Measurements from ENCODE around the gene CRKL.

CRKL gene

DNA sequence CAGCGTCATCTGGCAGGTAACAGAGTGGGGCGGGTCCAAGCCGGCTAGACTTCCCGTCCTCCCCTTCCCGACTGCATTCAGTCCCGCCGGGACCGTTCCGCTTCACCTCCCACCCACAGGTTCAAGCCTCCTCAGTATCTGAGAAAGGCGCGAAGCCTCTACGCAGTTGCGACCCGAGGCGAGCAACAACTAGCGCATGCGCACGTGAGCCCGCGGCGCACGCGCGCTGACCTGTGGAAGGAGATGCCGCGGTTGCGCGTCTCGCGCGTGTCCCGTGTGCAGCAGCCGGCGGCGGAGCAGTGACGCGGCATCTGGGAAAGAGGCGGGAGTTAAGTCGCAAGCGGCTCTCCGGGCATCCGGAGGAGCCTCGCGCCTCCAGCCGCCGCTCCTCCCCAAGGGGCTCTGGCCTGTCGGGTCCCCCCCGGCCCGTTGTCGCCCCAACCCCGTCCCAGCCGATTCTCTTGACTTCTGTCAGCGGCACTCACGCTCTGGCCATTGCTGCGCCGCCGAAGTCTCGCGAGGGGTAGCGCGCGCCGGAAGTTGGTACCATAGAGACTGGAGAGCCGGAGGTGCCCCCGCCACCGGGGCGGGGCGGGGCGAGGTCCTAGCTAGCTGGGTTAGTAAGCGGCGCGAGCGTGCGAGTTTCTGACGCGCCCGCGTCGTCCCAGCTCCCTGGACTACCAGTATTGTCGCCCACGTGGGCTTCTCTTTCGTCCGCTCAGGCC lies 84.6 kb downstream of the CRKL start, which contains the start of gene THAP7 (continued):
- TF ChIP-seq, protein P1, sequence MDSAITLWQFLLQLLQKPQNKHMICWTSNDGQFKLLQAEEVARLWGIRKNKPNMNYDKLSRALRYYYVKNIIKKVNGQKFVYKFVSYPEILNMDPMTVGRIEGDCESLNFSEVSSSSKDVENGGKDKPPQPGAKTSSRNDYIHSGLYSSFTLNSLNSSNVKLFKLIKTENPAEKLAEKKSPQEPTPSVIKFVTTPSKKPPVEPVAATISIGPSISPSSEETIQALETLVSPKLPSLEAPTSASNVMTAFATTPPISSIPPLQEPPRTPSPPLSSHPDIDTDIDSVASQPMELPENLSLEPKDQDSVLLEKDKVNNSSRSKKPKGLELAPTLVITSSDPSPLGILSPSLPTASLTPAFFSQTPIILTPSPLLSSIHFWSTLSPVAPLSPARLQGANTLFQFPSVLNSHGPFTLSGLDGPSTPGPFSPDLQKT (IDR thresholded peaks at IDR 0.05; ENCODE audit: borderline replicate concordance, low read depth, low read length) = no peak; the same call in 1 of the 2 replicates
- TF ChIP-seq KLF8 (tag by site-specific recombination; IDR thresholded peaks at IDR 0.05) (peak; percentile 93), ZNF660 (tag by site-specific recombination; IDR thresholded peaks at IDR 0.05) (peak; percentile 59; the same call in 1 of the 2 replicates), ZNF707 (tag by site-specific recombination; IDR thresholded peaks at IDR 0.05) (no peak), SP2 (tag by site-specific recombination; IDR thresholded peaks at IDR 0.05) (peak; percentile 78), MYNN (tag by site-specific recombination; IDR thresholded peaks at IDR 0.05; ENCODE audit: borderline replicate concordance) (no peak), KLF9 (tag by site-specific recombination; IDR thresholded peaks at IDR 0.05; ENCODE audit: low read depth) (peak; percentile 69), ZNF501 (tag by site-specific recombination; IDR thresholded peaks at IDR 0.05) (peak; percentile 86; the same call in 1 of the 2 replicates), HOXC10 (CRISPR knock-in tag; IDR thresholded peaks at IDR 0.05) (peak; percentile 90; the same call in 1 of the 2 replicates), ZNF510 (tag by site-specific recombination; IDR thresholded peaks at IDR 0.05; ENCODE audit: insufficient replicate concordance) (no peak), KLF1 (tag by site-specific recombination; IDR thresholded peaks at IDR 0.05) (peak; percentile 77), KLF16 (tag by site-specific recombination; IDR thresholded peaks at IDR 0.05) (peak; percentile 73), EGR2 (tag by site-specific recombination; IDR thresholded peaks at IDR 0.05; ENCODE audit: low read depth) (peak; percentile 54; the same call in 1 of the 2 replicates), ZNF155 (tag by site-specific recombination; IDR thresholded peaks at IDR 0.05) (no peak), PRDM1 (tag by site-specific recombination; IDR thresholded peaks at IDR 0.05) (no peak), ZNF571 (tag by site-specific recombination; IDR thresholded peaks at IDR 0.05) (no peak), ZNF610 (tag by site-specific recombination; IDR thresholded peaks at IDR 0.05; ENCODE audit: borderline replicate concordance) (peak; percentile 60; the same call in 1 of the 2 replicates), IKZF3 (tag by site-specific recombination; IDR thresholded peaks at IDR 0.05) (peak; percentile 86), ZNF221 (tag by site-specific recombination; IDR thresholded peaks at IDR 0.05; ENCODE audit: borderline replicate concordance) (no peak), ZSCAN30 (tag by site-specific recombination; IDR thresholded peaks at IDR 0.05) (peak; percentile 4; the same call in 1 of the 2 replicates), ZBTB20 (tag by site-specific recombination; IDR thresholded peaks at IDR 0.05) (no peak; the same call in 1 of the 2 replicates)
- TF ChIP-seq, protein P2, sequence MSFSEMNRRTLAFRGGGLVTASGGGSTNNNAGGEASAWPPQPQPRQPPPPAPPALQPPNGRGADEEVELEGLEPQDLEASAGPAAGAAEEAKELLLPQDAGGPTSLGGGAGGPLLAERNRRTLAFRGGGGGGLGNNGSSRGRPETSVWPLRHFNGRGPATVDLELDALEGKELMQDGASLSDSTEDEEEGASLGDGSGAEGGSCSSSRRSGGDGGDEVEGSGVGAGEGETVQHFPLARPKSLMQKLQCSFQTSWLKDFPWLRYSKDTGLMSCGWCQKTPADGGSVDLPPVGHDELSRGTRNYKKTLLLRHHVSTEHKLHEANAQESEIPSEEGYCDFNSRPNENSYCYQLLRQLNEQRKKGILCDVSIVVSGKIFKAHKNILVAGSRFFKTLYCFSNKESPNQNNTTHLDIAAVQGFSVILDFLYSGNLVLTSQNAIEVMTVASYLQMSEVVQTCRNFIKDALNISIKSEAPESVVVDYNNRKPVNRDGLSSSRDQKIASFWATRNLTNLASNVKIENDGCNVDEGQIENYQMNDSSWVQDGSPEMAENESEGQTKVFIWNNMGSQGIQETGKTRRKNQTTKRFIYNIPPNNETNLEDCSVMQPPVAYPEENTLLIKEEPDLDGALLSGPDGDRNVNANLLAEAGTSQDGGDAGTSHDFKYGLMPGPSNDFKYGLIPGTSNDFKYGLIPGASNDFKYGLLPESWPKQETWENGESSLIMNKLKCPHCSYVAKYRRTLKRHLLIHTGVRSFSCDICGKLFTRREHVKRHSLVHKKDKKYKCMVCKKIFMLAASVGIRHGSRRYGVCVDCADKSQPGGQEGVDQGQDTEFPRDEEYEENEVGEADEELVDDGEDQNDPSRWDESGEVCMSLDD (tag by site-specific recombination; IDR thresholded peaks at IDR 0.05) = peak; percentile 97
- TF ChIP-seq, protein P3, sequence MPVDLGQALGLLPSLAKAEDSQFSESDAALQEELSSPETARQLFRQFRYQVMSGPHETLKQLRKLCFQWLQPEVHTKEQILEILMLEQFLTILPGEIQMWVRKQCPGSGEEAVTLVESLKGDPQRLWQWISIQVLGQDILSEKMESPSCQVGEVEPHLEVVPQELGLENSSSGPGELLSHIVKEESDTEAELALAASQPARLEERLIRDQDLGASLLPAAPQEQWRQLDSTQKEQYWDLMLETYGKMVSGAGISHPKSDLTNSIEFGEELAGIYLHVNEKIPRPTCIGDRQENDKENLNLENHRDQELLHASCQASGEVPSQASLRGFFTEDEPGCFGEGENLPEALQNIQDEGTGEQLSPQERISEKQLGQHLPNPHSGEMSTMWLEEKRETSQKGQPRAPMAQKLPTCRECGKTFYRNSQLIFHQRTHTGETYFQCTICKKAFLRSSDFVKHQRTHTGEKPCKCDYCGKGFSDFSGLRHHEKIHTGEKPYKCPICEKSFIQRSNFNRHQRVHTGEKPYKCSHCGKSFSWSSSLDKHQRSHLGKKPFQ (tag by site-specific recombination; IDR thresholded peaks at IDR 0.05) = no peak
- TF ChIP-seq, protein P4, sequence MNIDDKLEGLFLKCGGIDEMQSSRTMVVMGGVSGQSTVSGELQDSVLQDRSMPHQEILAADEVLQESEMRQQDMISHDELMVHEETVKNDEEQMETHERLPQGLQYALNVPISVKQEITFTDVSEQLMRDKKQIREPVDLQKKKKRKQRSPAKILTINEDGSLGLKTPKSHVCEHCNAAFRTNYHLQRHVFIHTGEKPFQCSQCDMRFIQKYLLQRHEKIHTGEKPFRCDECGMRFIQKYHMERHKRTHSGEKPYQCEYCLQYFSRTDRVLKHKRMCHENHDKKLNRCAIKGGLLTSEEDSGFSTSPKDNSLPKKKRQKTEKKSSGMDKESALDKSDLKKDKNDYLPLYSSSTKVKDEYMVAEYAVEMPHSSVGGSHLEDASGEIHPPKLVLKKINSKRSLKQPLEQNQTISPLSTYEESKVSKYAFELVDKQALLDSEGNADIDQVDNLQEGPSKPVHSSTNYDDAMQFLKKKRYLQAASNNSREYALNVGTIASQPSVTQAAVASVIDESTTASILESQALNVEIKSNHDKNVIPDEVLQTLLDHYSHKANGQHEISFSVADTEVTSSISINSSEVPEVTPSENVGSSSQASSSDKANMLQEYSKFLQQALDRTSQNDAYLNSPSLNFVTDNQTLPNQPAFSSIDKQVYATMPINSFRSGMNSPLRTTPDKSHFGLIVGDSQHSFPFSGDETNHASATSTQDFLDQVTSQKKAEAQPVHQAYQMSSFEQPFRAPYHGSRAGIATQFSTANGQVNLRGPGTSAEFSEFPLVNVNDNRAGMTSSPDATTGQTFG (tag by site-specific recombination; IDR thresholded peaks at IDR 0.05; ENCODE audit: borderline replicate concordance) = no peak
- TF ChIP-seq, protein P5, sequence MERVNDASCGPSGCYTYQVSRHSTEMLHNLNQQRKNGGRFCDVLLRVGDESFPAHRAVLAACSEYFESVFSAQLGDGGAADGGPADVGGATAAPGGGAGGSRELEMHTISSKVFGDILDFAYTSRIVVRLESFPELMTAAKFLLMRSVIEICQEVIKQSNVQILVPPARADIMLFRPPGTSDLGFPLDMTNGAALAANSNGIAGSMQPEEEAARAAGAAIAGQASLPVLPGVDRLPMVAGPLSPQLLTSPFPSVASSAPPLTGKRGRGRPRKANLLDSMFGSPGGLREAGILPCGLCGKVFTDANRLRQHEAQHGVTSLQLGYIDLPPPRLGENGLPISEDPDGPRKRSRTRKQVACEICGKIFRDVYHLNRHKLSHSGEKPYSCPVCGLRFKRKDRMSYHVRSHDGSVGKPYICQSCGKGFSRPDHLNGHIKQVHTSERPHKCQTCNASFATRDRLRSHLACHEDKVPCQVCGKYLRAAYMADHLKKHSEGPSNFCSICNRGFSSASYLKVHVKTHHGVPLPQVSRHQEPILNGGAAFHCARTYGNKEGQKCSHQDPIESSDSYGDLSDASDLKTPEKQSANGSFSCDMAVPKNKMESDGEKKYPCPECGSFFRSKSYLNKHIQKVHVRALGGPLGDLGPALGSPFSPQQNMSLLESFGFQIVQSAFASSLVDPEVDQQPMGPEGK (tag by site-specific recombination; IDR thresholded peaks at IDR 0.05) = peak; percentile 97
- TF ChIP-seq, protein P6, sequence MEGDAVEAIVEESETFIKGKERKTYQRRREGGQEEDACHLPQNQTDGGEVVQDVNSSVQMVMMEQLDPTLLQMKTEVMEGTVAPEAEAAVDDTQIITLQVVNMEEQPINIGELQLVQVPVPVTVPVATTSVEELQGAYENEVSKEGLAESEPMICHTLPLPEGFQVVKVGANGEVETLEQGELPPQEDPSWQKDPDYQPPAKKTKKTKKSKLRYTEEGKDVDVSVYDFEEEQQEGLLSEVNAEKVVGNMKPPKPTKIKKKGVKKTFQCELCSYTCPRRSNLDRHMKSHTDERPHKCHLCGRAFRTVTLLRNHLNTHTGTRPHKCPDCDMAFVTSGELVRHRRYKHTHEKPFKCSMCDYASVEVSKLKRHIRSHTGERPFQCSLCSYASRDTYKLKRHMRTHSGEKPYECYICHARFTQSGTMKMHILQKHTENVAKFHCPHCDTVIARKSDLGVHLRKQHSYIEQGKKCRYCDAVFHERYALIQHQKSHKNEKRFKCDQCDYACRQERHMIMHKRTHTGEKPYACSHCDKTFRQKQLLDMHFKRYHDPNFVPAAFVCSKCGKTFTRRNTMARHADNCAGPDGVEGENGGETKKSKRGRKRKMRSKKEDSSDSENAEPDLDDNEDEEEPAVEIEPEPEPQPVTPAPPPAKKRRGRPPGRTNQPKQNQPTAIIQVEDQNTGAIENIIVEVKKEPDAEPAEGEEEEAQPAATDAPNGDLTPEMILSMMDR (tag by site-specific recombination; IDR thresholded peaks at IDR 0.05) = 0 out of 2 replicates have a peak, but pooled peaks have one; percentile 34

Measured in HEK293 (cell line).